Right lobe of liver (tissue), 4 donors: ENCODE results near the gene RBX1.

ENCODE experiments used
- CTCF ChIP-seq, 4 donors: fragments of 200-600 bp in 3 of 4; fragments of 450-650 bp in 1 of 4; IDR thresholded peaks; one replicate each; pipeline versions ENCODE4 v1.5.1 to v1.8.0; 2016 to 2022; ENCODE audit warnings: antibody characterized with exemption in 4 of 4, mild to moderate bottlenecking in 2 of 4
- POLR2A ChIP-seq: fragments of 450-650 bp; IDR thresholded peaks from one replicate; pipeline ENCODE4 v1.6.1; 2017; ENCODE audit warnings: antibody characterized with exemption, mild to moderate bottlenecking
- donor health status: DM: no; HTN: no; CAD: no.
- donor health status: DM: no; HTN: no; CAD: no.
- donor health status: DM: no; HTN: yes; CAD: no.

- TF ChIP-seq POLR2A (no peak), CTCF (IDR thresholded peaks at IDR 0.05) (no peak)
These were observed 30.7 kb upstream of the RBX1 start for GRCh38 chr22:40920526-40920925.
